Measurements from ENCODE around the gene GPD1. TPM values are rescaled to one million over a fixed set of nuclear protein-coding genes. Genes with fewer than 3 reads are reported as not detected.

The GPD1 gene
- total RNA-seq, 1 donor: not detected

DNA sequence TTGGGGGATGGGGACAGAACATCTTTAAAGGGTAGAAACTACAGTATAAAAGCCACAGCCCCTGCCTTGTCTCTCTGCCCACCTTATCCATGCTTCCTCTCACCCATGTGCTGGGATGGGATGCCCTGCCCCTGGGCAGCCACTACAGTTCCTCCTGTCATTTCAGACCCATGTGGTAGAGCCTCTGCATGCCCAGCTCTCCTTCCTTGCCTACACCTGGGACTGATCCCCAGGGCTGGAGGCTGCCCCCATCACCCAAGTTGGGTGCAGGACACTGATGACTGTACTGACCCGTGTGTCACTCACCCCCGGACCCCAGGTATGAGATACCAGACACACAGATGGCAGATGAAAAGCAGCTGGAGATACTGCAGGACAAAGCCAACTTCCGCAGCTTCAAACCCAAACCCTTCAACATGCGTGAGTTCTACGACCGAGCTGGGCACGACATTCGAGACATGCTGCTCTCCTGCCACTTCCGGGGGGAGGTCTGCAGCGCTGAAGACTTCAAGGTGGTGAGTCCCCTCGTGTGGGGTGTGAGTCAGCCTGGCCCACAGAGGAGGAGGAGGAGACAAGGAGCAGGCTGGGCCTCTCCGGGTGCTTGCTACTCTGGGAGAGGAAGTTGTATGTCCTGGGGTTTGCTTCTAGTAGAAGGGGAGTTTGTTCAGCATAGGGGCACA, 44.2 kb upstream of the GPD1 start:
- DNase-seq (ENCODE audit: low read depth): no peak

DNA sequence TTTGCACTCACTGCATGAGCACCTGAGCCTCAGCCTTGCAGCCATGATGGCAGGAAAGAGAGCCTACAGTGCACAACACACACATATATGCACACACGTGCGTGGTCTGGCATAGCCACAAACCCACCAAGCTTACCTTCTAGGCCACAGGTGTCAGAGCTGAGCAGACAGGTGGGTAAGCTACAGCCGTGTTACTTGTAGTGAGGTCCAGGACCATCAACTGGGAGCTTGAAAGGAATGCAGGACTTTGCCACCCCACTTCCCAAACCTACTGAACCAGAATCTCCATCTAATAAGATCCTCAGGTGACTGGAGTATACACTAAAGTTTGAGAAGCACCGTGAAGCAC, 43.7 kb upstream of the GPD1 start:
- no peak for DNase-seq (ENCODE audit: low read depth)
- TF ChIP-seq, protein P1, sequence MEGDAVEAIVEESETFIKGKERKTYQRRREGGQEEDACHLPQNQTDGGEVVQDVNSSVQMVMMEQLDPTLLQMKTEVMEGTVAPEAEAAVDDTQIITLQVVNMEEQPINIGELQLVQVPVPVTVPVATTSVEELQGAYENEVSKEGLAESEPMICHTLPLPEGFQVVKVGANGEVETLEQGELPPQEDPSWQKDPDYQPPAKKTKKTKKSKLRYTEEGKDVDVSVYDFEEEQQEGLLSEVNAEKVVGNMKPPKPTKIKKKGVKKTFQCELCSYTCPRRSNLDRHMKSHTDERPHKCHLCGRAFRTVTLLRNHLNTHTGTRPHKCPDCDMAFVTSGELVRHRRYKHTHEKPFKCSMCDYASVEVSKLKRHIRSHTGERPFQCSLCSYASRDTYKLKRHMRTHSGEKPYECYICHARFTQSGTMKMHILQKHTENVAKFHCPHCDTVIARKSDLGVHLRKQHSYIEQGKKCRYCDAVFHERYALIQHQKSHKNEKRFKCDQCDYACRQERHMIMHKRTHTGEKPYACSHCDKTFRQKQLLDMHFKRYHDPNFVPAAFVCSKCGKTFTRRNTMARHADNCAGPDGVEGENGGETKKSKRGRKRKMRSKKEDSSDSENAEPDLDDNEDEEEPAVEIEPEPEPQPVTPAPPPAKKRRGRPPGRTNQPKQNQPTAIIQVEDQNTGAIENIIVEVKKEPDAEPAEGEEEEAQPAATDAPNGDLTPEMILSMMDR (IDR thresholded peaks at IDR 0.05; ENCODE audit: insufficient read depth, low read depth, low read length): no peak

More for the DNA sequence above, 44.2 kb upstream of the GPD1 start:
- H3K4me3 ChIP-seq (ENCODE audit: low read depth, low read length): no peak overlapping the region
- TF ChIP-seq, protein P1 (IDR thresholded peaks at IDR 0.05; ENCODE audit: insufficient read depth, low read depth, low read length): no peak

DNA sequence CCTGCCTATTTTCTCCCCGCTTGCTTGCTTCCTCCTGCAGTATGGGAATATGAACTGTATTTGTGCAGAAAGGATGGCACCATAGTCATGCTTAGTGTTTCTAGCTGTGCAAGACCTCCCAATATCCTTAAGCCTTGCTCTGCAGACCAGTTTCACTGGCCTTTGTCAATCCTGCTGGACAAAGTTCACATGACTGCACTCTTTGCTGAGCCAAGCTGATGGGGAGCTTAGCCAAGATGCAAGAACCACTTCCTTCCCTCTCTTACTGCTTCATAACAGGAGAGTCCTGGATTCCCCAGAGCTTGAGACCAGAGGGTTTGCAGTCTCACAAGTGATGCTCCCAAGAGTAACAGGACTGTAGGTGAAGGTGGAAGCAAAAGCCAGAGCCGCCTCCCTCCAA, 42.6 kb upstream of the GPD1 start:
- DNase-seq (ENCODE audit: low read depth): no peak

More for the DNA sequence above, 43.7 kb upstream of the GPD1 start:
- H3K4me3 ChIP-seq (ENCODE audit: low read depth, low read length): no peak overlapping the region

DNA sequence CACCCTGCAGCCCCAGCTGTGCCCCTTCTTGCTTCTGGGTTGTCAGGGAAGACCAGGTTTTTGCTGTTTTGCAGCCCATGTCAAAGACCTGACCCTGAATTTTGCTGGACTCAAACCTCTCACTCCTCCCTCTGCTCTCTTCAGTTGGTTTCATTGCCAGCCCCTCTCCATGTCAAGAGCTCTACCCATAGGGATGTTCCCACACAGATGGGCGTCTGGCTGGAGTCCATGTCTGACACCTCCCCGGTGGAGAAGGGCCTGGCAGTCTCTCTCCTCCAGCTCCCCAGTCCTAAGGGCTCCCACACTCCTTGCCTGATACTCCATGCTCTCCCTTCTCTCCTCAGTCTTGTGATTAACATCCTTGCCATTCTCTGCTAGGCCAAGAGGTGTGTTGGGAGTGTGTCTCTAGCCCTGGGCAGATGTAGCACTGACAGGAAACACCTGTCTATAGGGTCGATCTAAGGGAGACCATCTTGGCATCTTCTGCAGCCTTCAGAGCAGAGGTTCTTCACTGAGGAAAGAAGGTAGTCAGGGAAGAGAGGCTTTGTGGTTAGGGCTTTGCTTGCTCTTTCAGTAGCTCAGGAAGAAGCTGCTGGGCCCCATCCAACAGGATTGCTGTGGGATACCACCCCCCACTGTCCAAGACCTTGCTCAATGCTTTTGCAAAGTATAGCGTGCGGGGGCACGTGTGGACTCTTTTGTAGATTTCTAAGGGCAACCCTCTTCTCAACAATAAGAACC, 41.7 kb upstream of the GPD1 start:
- no peak overlapping the region for H3K4me3 ChIP-seq (ENCODE audit: low read depth, low read length)
- TF ChIP-seq, protein P1 (IDR thresholded peaks at IDR 0.05; ENCODE audit: insufficient read depth, low read depth, low read length): no peak
- no peak for DNase-seq (ENCODE audit: low read depth)

More for the DNA sequence above, 42.6 kb upstream of the GPD1 start:
- TF ChIP-seq, protein P1 (IDR thresholded peaks at IDR 0.05; ENCODE audit: insufficient read depth, low read depth, low read length): no peak
- no peak overlapping the region for H3K4me3 ChIP-seq (ENCODE audit: low read depth, low read length)

DNA sequence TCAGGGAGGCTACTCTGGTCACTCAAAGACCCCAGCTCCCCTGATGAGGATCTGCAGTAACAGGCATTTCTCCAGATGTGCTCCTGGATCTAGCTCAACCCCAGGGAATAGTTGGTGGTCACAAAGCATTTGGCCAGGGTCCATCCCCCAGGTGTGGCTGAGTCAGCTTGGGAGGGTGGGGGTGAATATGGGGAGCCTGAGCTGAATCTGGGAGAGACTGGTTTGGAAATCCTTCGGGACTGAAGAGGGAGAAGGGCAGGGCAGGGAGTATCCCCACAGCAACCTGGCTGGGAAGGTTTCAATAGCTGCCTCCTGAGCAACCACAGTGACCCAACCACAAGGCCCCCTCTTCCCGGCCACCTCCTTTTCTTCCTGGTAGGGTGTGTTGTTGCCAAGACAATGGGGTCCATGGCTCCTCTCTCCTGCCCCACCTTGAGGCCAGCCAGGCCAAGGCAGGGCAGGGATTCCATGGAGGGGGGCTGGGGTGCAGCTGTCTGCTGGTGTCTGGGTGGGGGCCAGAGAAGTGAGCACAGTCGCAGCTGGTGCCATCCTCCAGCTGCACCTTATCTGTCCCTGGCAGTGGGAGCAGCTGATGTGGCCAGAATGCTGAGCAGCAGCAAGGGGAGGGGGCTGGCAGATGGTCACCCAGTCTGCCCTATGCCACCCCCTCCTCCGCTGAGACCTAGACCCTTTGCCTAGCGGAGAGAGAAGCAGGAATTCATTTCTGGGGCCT, 40.9 kb upstream of the GPD1 start:
- no peak for DNase-seq (ENCODE audit: low read depth)
- H3K4me3 ChIP-seq (ENCODE audit: low read depth, low read length): no peak overlapping the region
- TF ChIP-seq, protein P1 (IDR thresholded peaks at IDR 0.05; ENCODE audit: insufficient read depth, low read depth, low read length): no peak

DNA sequence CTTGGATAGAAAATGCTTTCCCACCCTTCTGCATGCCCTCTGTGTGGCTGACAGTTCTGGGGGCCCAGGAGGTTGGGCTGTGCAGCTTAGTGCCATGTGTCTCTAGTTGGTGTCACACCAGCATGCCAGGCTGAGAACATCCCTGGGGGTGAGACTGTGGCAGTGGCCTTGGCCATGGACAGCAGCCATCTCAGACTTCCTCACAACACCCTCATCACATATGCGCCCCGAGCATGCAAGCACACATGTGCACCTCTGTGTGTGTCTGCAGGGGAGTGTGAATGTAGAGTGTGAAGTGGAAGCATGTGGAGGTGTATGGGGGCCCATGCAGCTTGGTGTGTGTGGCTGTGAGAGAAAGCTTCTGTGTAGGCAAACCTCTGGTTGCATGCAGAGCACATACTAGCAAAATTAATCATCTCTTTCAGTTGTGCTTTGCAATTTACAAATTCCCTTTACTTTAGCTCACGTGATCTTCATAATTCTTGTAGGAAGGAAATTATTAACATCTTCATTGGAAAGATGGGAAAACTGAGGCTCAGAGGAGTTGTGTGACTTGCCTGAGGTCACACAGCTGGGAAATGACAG, 38.0 kb upstream of the GPD1 start:
- DNase-seq (ENCODE audit: low read depth): no peak

More for the DNA sequence above, 38.0 kb upstream of the GPD1 start:
- no peak overlapping the region for H3K4me3 ChIP-seq (ENCODE audit: low read depth, low read length)
- TF ChIP-seq, protein P1 (IDR thresholded peaks at IDR 0.05; ENCODE audit: insufficient read depth, low read depth, low read length): no peak

Data from fibroblast of villous mesenchyme (primary cell).